MM.1S (cell line): Measurements from ENCODE around the gene AQR.

Experiments
- EZH2 ChIP-seq: fragments of 300-600 bp; sonication (generic); optimal IDR thresholded peaks from 2 replicates; pipeline ENCODE3; 2017; ENCODE audit warnings: low read depth, mild to moderate bottlenecking, antibody characterized with exemption, low read length, mixed read lengths
- TF ChIP-seq, protein P1 (sequence below): fragments of 300-600 bp; sonication (generic); IDR thresholded peaks from 2 replicates; pipeline ENCODE4 v1.5.1; 2016; ENCODE audit warnings: antibody characterized with exemption, low read length, mixed read lengths

DNA sequence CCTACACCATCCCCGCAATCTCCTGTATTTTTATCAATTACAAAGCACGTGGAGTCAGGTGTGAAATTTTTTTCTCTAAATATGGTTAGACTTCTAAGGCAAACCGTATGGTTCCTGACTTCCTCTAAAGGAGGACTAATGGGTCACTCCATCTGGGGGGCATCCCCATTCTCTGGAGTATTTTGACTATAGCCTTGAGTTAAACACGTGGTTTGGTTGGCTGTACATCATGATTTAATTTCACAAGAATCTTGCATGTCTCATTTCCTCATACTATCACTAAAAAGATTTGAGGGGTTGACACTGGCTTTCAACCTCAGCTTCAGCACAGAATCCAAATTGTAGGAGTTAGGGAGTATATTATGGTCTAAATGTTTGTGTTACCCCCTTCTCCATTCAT is 43.8 kb upstream of the AQR start:
- TF ChIP-seq, protein P1, sequence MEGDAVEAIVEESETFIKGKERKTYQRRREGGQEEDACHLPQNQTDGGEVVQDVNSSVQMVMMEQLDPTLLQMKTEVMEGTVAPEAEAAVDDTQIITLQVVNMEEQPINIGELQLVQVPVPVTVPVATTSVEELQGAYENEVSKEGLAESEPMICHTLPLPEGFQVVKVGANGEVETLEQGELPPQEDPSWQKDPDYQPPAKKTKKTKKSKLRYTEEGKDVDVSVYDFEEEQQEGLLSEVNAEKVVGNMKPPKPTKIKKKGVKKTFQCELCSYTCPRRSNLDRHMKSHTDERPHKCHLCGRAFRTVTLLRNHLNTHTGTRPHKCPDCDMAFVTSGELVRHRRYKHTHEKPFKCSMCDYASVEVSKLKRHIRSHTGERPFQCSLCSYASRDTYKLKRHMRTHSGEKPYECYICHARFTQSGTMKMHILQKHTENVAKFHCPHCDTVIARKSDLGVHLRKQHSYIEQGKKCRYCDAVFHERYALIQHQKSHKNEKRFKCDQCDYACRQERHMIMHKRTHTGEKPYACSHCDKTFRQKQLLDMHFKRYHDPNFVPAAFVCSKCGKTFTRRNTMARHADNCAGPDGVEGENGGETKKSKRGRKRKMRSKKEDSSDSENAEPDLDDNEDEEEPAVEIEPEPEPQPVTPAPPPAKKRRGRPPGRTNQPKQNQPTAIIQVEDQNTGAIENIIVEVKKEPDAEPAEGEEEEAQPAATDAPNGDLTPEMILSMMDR, result no peak
- TF ChIP-seq EZH2, result no peak
